Activated T-cell treated with anti-CD3 and anti-CD28 coated beads, Interleukin-2, amount 50 U/mL, for 48 hours (primary cell): ENCODE measurements around the gene AFAP1L1.
A peak's percentile ranks its signal among the peaks of the same experiment; 100 is the strongest.
"Not testable (repeated sequence)": the region's sequence is repeated elsewhere in the genome, so short reads cannot be mapped to it uniquely, and the experiment has no call there.

Experiments
- DNase-seq, 2 experiments: peaks; one replicate each; pipeline ENCODE4 v3.0.0-alpha.2; 2020

AFAP1L1 gene

GRCh38 chr5:149376104-149376503 lies 104.4 kb downstream of the AFAP1L1 start:
- DNase-seq, result no peak

- DNase-seq, result no peak
Observed at GRCh38 chr5:149376711-149377447, 105.2 kb downstream of the AFAP1L1 start.

- DNase-seq, result no peak
Observed at GRCh38 chr5:149378241-149378820, 106.7 kb downstream of the AFAP1L1 start.

GRCh38 chr5:149379177-149379761 lies 107.6 kb downstream of the AFAP1L1 start, which contains the start of gene IL17B:
Gene IL17B (minus strand): TSS chr5:149379292. CDS start chr5:149379225, 67 bp downstream.
- DNase-seq, result no peak

GRCh38 chr5:149379818-149380374 lies 108.2 kb downstream of the AFAP1L1 start:
- no peak for DNase-seq

- no peak for DNase-seq
Observed at GRCh38 chr5:149380466-149381121, 108.9 kb downstream of the AFAP1L1 start.

- DNase-seq, result no peak
Observed at GRCh38 chr5:149381261-149381985, 109.8 kb downstream of the AFAP1L1 start.

- peak; percentile 84 to 86 for DNase-seq
Observed at GRCh38 chr5:149381986-149382338, 110.3 kb downstream of the AFAP1L1 start.

GRCh38 chr5:149382517-149383220 lies 111.0 kb downstream of the AFAP1L1 start:
- no peak for DNase-seq

GRCh38 chr5:149383399-149383798 lies 111.7 kb downstream of the AFAP1L1 start:
- no peak for DNase-seq

GRCh38 chr5:149386166-149386565 lies 114.5 kb downstream of the AFAP1L1 start:
- no peak for DNase-seq

GRCh38 chr5:149387081-149387631 lies 115.5 kb downstream of the AFAP1L1 start:
- no peak for DNase-seq

GRCh38 chr5:149387982-149388381 lies 116.3 kb downstream of the AFAP1L1 start:
- DNase-seq, result no peak

- DNase-seq, result no peak
Observed at GRCh38 chr5:149388498-149389190, 117.0 kb downstream of the AFAP1L1 start.

- no peak for DNase-seq
Observed at GRCh38 chr5:149389552-149390495, 118.2 kb downstream of the AFAP1L1 start.

GRCh38 chr5:149391076-149391475 lies 119.4 kb downstream of the AFAP1L1 start:
- not testable (repeated sequence) for DNase-seq
